ENCODE data around the gene CALB2. TPM values are rescaled to one million over a fixed set of nuclear protein-coding genes. Genes with fewer than 3 reads are reported as not detected.

The CALB2 gene
- polyA plus RNA-seq, 2 of the 4 experiments (the other 2 are of a cell fraction), result 3.7 to 6.4 TPM

- Histone ChIP-seq H3K9me3 (no peaks in the 10 kb centered on the region; the same call in 2 of the 3 replicates), H3K4me2 (no peak overlapping the region), H3K27ac (no peak overlapping the region), H3K4me1 (no peaks in the 10 kb centered on the region), H3K4me3 (no peak overlapping the region)
- CTCF ChIA-PET, result interaction anchor here (1.6 kb wide), 1 partner anchor 93 kb away, joined by 8 read pairs; no protein-coding TSS in a partner anchor
- 14% methylated on average over 4 of the region's 5 CpGs for WGBS (ENCODE audit: missing lambda C conversion rate)
- DNase-seq (ENCODE audit: low read depth in 1 of 2, low spot score in 1 of 2), result no peak
- no peak for ATAC-seq
- FAIRE-seq, result no peak
- POLR2A ChIA-PET, result no interaction called here
- no peak for TF ChIP-seq POLR2A (IDR thresholded peaks at IDR 0.05; ENCODE audit: low read length)
Measured at GRCh38 chr16:71406316-71406715, 47.8 kb downstream of the CALB2 start.

GRCh38 chr16:71406724-71407123 lies 48.2 kb downstream of the CALB2 start:
- CTCF ChIA-PET, result interaction anchor here (0.6 to 1.6 kb wide), 2 partner anchors 93 to 432 kb away, joined by 3 to 8 read pairs; no protein-coding TSS in a partner anchor
- H3K4me3 ChIP-seq, result no peak overlapping the region

DNA sequence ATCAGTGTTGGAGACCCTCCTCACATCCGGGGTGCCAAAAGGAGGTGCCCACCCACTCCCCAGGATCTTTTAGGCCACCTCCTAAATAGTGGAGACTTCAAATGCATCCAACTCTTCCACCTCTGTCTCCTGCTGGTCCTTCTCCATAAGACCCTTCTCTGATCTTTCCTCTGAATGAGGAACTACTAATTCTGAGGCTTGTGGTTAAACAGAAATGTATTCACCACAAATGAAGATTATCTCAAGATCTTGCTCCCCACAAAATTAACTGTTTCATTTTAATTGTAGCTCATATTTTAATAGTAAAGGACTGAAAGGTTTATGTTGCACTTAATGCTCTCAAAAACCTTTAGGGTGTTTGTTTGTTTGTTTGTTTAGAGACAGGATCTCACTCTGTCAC lies 49.2 kb downstream of the CALB2 start:
- Histone ChIP-seq H3K4me3 (no peak overlapping the region), H3K4me2 (no peak overlapping the region), H3K27ac (no peak overlapping the region), H3K9me3 (no peaks in the 10 kb centered on the region; the same call in 2 of the 3 replicates), H3K4me1 (0 out of 3 replicates have a peak, but pooled peaks cover 3% of the 10 kb centered on the region)
- ChIA-PET POLR2A (no interaction called here), CTCF (interaction anchor here (0.6 to 7.4 kb wide), 4 partner anchors 9 to 202 kb away, joined by 3 to 72 read pairs (median 6); no protein-coding TSS in a partner anchor)
- DNase-seq (ENCODE audit: low read depth in 1 of 2, low spot score in 1 of 2) (no peak), FAIRE-seq (no peak), ATAC-seq (no peak)
- TF ChIP-seq, protein P1, sequence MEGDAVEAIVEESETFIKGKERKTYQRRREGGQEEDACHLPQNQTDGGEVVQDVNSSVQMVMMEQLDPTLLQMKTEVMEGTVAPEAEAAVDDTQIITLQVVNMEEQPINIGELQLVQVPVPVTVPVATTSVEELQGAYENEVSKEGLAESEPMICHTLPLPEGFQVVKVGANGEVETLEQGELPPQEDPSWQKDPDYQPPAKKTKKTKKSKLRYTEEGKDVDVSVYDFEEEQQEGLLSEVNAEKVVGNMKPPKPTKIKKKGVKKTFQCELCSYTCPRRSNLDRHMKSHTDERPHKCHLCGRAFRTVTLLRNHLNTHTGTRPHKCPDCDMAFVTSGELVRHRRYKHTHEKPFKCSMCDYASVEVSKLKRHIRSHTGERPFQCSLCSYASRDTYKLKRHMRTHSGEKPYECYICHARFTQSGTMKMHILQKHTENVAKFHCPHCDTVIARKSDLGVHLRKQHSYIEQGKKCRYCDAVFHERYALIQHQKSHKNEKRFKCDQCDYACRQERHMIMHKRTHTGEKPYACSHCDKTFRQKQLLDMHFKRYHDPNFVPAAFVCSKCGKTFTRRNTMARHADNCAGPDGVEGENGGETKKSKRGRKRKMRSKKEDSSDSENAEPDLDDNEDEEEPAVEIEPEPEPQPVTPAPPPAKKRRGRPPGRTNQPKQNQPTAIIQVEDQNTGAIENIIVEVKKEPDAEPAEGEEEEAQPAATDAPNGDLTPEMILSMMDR (IDR thresholded peaks at IDR 0.05), result no peak
- TF ChIP-seq KDM5A (IDR thresholded peaks at IDR 0.05), result no peak
- WGBS (ENCODE audit: missing lambda C conversion rate), result 0% methylated on average over 1 of the region's 1 CpG

More at GRCh38 chr16:71406724-71407123, 48.2 kb downstream of the CALB2 start:
- Histone ChIP-seq H3K4me1 (no peaks in the 10 kb centered on the region), H3K27ac (no peak overlapping the region), H3K4me2 (no peak overlapping the region), H3K9me3 (no peaks in the 10 kb centered on the region; the same call in 2 of the 3 replicates)
- FAIRE-seq, result no peak
- POLR2A ChIA-PET, result no interaction called here
- DNase-seq (ENCODE audit: low read depth in 1 of 2, low spot score in 1 of 2), result no peak
- 24% methylated on average over 8 of the region's 8 CpGs for whole genome bisulfite sequencing (ENCODE audit: missing lambda C conversion rate)
- no peak for TF ChIP-seq PBX3 (IDR thresholded peaks at IDR 0.05)
- TF ChIP-seq PHF8 (IDR thresholded peaks at IDR 0.05; ENCODE audit: borderline replicate concordance, low read depth), result no peak
- no peak for TF ChIP-seq MYC (IDR thresholded peaks at IDR 0.05; ENCODE audit: borderline replicate concordance, low read length)
- TF ChIP-seq FOSL2 (IDR thresholded peaks at IDR 0.05), result no peak
- TF ChIP-seq FOSL2 (CRISPR knock-in tag; IDR thresholded peaks at IDR 0.05), result no peak
- no peak for TF ChIP-seq USF2 (IDR thresholded peaks at IDR 0.05)
- TF ChIP-seq, protein P2, sequence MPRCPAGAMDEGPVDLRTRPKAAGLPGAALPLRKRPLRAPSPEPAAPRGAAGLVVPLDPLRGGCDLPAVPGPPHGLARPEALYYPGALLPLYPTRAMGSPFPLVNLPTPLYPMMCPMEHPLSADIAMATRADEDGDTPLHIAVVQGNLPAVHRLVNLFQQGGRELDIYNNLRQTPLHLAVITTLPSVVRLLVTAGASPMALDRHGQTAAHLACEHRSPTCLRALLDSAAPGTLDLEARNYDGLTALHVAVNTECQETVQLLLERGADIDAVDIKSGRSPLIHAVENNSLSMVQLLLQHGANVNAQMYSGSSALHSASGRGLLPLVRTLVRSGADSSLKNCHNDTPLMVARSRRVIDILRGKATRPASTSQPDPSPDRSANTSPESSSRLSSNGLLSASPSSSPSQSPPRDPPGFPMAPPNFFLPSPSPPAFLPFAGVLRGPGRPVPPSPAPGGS (IDR thresholded peaks at IDR 0.05), result no peak
- TF ChIP-seq MAFK (IDR thresholded peaks at IDR 0.05; ENCODE audit: partially characterized antibody), result no peak
- no peak for TF ChIP-seq FOSB (CRISPR knock-in tag; IDR thresholded peaks at IDR 0.05)
- no peak for TF ChIP-seq CEBPB (IDR thresholded peaks at IDR 0.05)
- TF ChIP-seq HEYL (CRISPR knock-in tag; IDR thresholded peaks at IDR 0.05), result no peak
- TF ChIP-seq RARB (CRISPR knock-in tag; IDR thresholded peaks at IDR 0.05), result no peak
- no peak for TF ChIP-seq POLR2AphosphoS2 (conservative IDR thresholded peaks at IDR 0.05; ENCODE audit: low read length)
- no peak for TF ChIP-seq POLR2A (IDR thresholded peaks at IDR 0.05; ENCODE audit: low read length)
- TF ChIP-seq ZC3H11A (IDR thresholded peaks at IDR 0.05), result no peak
- TF ChIP-seq BHLHE40 (IDR thresholded peaks at IDR 0.05; ENCODE audit: low read depth, low read length), result no peak
- TF ChIP-seq RCOR1 (IDR thresholded peaks at IDR 0.05; ENCODE audit: low read depth, low read length), result no peak
- no peak for TF ChIP-seq NFE2L2 (conservative IDR thresholded peaks at IDR 0.05; ENCODE audit: low read length)
- no peak for TF ChIP-seq EHMT2 (IDR thresholded peaks at IDR 0.05; ENCODE audit: low read depth)
- TF ChIP-seq ZNF302 (CRISPR knock-in tag; IDR thresholded peaks at IDR 0.05), result no peak
- TF ChIP-seq HOXB13 (CRISPR knock-in tag; IDR thresholded peaks at IDR 0.05; ENCODE audit: low read depth), result no peak
- ATAC-seq, result no peak
